Measurements from ENCODE around the gene PSMC3.

PSMC3 gene

DNA sequence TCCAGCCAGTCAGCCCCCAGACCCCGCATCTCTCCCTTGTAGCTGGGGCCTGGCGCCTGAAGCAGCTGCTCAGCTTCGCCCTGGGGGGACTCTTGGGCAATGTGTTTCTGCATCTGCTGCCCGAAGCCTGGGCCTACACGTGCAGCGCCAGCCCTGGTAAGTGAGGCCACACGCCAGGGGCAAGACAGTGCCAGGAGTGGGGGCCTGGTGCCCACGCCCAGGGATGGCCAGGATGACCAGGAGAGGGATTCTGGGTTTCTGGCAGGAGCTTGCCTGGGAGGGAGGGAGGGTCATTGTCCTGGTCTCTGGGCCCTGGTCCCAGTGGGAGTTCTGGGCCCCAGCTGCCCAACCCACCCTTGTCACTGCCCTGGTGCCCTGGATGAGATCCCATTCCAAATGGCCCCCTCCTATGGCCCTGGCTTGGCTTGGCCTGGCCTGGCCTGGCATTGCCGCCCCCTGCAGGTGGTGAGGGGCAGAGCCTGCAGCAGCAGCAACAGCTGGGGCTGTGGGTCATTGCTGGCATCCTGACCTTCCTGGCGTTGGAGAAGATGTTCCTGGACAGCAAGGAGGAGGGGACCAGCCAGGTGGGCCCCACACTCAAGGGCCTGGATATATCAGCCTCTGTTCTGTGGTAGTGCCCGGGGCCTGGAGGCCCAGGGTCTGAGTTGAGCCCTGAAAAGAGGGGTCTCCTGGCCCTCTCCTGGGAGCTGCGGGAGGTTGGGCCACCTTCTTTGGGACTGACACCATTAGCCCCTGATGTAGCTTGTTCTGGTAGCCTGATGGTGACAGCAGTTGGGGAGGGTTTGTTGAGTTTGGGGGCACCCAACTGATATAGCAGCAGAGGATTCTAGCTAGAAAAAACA is 14.1 kb downstream of the PSMC3 start:
- no peak for DNase-seq

DNA sequence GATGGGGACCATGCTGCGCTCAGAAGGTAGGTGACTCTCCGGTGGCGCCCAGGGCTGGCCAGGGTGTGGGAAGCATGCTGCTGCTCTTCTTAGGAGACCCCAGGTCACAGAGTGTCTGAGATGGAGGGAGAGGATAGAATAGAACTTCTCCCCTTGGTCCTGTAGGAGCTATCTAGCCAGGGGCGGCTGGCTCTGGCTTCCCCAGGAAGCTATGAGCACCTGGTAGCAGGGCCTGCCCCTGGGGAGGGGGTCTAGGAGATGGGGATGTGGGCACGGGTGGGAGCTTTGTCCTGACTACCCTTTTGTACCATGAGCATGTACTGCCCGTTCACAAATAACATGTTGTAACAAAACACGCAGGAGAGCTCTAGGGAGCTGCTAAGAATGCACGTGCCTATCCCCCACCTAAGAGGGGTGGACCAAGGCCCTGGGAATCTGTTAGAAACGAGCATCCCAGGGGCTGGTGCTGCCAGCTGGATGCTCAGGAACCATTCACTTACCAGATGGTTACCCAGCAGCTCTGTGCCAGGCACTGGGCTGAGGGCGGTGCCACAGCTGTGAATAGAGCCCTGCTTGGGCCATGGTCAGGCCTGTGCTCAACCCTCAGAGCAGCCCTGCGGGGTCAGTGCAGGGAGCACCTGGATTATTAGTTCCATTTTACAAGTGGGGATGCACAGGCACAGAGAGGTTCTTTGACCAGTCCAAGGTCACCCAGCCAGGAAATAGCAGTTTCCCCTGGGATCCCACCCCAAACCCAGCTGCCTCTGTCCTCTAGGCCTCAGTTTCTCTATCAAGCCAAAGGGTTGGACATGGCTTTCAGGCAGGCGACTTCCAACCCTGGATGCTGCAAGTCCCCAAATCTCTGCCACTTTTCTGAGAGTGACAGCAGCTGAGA is 15.6 kb downstream of the PSMC3 start:
- DNase-seq = no peak

GRCh38 chr11:47409440-47410369 is 16.5 kb downstream of the PSMC3 start:
- DNase-seq = no peak

DNA sequence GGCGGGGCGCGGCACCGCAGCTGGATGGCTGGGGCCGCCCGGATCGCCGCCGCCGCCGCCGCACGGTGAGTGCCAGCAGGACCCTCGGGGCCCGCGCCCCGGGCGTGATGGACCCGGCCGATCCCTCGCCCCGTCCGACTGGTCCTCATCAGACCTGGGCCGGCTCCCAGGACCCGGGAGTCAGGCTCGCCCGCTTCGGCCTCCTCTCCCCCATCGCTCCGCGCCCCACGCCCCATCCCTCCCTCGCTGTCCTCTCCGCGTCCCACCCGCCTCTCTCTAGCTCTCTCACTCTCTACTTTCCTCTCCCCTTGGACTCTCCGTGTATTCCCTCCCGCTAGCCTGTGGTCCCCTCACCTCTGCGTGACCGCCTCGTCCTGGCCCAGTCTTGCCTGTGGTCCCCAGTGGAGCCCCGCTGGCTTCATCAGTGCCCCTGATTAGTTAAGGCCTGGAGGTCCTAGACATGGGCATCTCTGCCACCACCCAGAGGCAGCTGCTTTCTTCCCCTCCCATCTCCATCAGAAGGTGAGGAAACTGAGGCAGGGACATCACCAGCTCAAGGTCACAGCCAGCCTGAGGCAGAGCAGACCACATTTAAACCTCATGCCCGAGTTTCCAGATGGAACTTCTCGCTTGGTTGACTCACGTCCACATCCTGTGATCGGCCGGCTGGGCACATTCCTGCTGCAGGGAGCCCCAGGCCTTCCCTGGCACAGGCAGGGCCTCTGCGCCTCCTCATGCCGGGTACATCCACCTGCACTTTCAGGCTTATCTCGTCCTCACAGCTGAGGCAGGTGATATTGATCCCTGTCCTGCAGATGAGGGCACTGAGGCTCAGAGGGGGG is 17.4 kb downstream of the PSMC3 start:
- peak; percentile 79 for DNase-seq

DNA sequence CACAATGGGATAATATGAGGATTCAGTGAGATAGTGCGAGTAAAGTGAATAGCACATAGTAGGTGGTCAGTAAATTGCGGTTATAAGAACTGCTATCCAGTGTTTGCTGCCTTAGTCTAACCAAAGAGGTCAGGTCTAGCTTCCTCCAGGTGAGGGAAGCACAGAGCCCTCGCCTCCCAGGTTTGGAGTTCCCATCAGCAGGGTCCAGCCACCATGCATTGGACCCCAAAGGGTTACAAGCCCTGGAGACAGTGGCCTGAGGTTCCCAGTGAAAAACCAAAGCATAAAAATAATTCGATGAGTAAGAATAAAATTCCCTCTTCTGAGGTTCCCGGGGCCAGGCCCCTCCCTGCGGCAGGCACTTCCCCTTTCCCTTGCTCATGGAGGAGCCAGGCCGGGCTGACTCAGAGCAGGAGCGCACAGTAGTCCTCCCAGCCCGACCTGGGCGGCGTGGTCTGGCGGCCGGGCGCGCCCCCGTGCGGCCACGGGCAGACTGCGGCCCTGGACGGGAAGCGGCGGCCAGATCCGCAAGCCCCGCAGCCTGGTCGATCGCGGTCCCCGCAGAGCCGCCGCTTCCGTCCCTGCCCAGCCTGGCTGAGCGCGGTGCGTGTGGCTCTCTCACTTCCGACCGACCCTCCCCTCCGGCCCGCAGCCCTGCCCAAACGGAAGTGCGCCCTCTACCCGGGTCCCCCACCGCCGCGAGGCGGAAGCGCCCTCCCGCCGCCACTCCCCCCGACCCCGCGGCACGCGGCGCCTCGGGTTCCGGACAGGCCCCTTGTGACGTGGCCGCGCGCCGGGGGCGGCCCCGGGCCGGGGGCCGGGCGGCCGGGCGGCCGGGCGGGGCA is 18.3 kb downstream of the PSMC3 start, which contains the start of gene SLC39A13:
Gene SLC39A13, plus strand, starts transcription at position 845 of the 845 bp plus-strand sequence. CDS start 1,505 bp downstream, outside the sequence.
- DNase-seq = peak; percentile 94

DNA sequence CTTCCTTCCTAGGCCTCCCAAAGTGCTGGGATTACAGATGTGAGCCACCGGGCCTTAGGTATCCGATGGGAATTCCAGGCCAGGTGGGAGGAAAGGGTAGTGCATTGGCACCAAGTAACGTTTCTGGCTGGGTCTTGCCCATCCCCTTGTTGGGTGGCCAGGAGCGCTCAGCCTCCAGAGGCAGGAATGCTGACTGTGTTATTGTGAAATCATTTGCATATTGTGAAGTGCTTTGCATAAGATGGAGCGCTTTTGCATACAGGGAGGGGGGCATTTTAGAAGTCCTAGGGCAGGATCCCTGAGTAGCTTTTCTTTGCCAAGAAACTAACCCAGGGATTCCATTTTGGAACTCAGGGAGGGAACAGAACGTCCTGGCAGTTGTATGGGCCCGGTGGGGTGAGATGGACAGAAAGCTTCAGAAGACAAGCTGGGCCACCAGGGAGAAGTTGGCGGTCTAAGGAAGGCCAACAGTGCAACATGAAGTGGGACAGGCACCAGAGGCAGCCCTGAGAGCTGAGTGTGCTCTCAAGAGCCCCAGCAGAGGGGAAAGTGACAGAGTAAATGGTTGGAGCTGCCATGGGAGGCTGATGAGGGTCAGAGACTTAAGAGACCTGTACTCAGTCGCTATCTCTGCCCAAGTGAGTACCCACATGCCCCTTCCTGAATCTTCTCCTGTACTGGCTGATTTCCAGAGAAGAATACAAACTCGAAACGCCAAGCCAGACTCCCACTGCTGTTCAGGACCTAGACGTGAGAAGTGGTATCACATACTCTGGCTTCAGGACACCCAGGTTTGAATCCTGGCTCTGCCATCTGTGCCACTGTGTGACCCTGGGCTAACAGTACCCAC is 19.1 kb downstream of the PSMC3 start:
- no peak for DNase-seq

- DNase-seq = no peak
These were observed 22.7 kb downstream of the PSMC3 start for GRCh38 chr11:47403571-47403970.

GRCh38 chr11:47403135-47403534 is 23.1 kb downstream of the PSMC3 start:
- DNase-seq = no peak

DNA sequence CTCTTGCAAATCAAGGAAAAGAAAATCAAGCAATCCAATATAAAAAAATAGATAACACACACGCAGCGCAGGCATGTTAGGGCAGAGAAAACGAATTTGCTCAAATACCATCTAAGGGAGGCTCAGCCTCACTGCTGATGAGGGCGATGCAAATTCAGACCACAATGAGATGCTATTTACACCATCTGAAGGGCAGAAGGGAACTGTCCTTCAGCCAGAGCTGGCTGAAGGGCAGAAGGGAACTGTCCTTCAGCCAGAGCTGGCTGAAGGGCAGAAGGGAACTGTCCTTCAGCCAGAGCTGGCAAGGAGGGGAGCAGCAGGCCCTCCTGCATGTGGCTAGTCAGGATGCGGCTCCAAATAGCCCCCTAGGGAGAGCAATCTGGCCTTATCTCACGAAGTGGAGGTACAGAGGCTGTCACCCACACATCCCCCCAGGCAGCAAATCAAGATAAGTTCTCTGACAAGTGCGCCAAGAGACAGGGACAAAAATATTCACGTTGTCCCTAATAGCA is 25.4 kb downstream of the PSMC3 start:
- no peak for DNase-seq

GRCh38 chr11:47399860-47400767 is 26.1 kb downstream of the PSMC3 start:
- DNase-seq = no peak

GRCh38 chr11:47398551-47398950 is 27.7 kb downstream of the PSMC3 start:
- no peak for DNase-seq

GRCh38 chr11:47398011-47398410 is 28.2 kb downstream of the PSMC3 start:
- no peak for DNase-seq

- DNase-seq = no peak
These were observed 30.3 kb downstream of the PSMC3 start for GRCh38 chr11:47396049-47396320.

DNA sequence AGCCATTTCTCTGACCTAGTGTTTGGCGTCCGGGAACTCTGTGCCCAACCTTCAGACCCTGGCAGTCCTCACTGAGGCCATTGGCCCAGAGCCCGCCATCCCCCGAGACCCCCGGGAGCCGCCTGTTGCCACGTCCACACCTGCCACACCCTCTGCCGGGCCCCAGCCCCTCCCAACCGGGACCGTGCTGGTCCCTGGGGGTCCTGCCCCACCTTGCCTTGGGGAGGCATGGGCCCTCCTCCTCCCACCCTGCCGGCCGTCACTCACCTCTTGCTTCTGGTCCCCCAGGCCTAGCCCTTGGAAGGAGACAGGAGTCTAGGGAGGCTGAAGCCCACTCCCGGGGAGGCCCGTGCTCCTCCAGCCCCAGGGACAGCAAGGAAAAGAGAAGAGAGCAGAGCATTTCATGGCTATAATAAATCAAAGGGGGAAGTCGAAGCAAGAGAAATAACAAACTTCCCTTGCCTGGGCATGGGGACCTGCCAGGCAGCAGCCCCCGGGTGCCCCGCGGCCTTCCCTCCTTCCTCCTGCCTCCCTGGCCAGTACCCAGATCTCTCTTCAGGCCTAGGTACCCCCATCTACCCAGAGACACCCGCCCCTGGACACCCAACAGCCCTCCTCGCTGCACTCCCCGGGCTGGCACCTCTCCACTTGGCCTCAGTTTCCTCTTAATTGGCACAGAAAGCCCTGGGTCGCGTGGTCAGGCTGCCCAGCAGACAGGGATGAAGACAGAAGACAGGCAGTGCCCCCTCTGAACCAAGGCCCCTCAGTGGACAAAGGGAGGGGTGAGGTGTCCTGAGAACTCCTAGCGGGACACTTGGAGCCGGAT is 30.8 kb downstream of the PSMC3 start:
- no peak for DNase-seq

- DNase-seq = no peak
These were observed 31.7 kb downstream of the PSMC3 start for GRCh38 chr11:47394322-47395222.

DNA sequence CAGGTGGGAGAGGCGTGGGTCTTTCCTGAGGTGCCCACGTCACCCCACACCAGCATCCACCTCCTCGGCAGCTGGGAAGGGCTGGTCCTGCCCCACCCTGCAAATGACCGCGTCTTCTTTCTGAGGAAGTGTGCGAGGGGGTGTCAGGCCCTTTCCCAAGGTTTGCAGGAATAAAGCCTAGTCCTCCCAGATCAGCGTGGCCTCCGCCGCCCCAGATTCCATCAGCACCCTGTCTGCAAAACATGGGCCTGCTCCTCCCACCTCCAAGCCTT is 32.3 kb downstream of the PSMC3 start:
- no peak for DNase-seq

Data from NCI-H226 (cell line).